WI38 (cell line): ENCODE measurements around the gene B2M.
"Not testable (repeated sequence)": the region's sequence is repeated elsewhere in the genome, so short reads cannot be mapped to it uniquely, and the experiment has no call there.

Experiments used
- H3K4me3 ChIP-seq: 2 replicates; pipeline ENCODE4 v1.5.1; 2011; ENCODE audit warnings: low read depth, mild to moderate bottlenecking, control low read depth, low read length
- TF ChIP-seq, protein P1 (sequence below): IDR thresholded peaks from 2 replicates; pipeline ENCODE4 v1.5.1; 2012; ENCODE audit warnings: low read depth, mild to moderate bottlenecking, control low read depth, low read length

Gene B2M

GRCh38 chr15:44715797-44716334 lies 4.5 kb downstream of the B2M start:
- H3K4me3 ChIP-seq: no peak overlapping the region
- TF ChIP-seq, protein P1, sequence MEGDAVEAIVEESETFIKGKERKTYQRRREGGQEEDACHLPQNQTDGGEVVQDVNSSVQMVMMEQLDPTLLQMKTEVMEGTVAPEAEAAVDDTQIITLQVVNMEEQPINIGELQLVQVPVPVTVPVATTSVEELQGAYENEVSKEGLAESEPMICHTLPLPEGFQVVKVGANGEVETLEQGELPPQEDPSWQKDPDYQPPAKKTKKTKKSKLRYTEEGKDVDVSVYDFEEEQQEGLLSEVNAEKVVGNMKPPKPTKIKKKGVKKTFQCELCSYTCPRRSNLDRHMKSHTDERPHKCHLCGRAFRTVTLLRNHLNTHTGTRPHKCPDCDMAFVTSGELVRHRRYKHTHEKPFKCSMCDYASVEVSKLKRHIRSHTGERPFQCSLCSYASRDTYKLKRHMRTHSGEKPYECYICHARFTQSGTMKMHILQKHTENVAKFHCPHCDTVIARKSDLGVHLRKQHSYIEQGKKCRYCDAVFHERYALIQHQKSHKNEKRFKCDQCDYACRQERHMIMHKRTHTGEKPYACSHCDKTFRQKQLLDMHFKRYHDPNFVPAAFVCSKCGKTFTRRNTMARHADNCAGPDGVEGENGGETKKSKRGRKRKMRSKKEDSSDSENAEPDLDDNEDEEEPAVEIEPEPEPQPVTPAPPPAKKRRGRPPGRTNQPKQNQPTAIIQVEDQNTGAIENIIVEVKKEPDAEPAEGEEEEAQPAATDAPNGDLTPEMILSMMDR: no peak

DNA sequence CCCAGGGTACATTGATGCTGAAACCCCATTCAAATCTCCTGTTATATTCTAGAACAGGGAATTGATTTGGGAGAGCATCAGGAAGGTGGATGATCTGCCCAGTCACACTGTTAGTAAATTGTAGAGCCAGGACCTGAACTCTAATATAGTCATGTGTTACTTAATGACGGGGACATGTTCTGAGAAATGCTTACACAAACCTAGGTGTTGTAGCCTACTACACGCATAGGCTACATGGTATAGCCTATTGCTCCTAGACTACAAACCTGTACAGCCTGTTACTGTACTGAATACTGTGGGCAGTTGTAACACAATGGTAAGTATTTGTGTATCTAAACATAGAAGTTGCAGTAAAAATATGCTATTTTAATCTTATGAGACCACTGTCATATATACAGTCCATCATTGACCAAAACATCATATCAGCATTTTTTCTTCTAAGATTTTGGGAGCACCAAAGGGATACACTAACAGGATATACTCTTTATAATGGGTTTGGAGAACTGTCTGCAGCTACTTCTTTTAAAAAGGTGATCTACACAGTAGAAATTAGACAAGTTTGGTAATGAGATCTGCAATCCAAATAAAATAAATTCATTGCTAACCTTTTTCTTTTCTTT lies 5.8 kb downstream of the B2M start:
- TF ChIP-seq, protein P1: no peak
- H3K4me3 ChIP-seq: no peak overlapping the region

- no peak overlapping the region for H3K4me3 ChIP-seq
- TF ChIP-seq, protein P1: no peak
These were observed 7.0 kb downstream of the B2M start for GRCh38 chr15:44718180-44718926.

DNA sequence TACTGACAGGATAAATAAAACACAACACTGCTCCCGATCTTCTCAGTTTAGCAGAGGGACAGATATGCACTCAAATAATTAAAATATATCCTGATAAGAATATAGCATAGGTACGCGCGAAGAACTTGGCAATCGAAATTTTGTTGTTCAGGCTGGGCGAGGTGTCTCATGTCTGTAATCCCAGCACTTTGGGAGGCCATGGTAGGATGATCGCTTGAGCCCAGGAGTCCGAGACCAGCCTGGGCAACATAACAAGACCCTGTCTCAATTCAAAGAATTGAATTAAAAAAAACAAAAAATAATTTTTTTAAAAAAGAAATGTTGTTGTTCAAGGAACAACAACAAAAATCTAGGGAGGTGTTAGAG lies 7.6 kb downstream of the B2M start:
- H3K4me3 ChIP-seq: no peak overlapping the region
- TF ChIP-seq, protein P1: no peak

- TF ChIP-seq, protein P1: no peak
- no peak overlapping the region for H3K4me3 ChIP-seq
These were observed 8.1 kb downstream of the B2M start for GRCh38 chr15:44719293-44719999.

GRCh38 chr15:44720000-44720435 lies 8.7 kb downstream of the B2M start:
- H3K4me3 ChIP-seq: not testable (repeated sequence)

DNA sequence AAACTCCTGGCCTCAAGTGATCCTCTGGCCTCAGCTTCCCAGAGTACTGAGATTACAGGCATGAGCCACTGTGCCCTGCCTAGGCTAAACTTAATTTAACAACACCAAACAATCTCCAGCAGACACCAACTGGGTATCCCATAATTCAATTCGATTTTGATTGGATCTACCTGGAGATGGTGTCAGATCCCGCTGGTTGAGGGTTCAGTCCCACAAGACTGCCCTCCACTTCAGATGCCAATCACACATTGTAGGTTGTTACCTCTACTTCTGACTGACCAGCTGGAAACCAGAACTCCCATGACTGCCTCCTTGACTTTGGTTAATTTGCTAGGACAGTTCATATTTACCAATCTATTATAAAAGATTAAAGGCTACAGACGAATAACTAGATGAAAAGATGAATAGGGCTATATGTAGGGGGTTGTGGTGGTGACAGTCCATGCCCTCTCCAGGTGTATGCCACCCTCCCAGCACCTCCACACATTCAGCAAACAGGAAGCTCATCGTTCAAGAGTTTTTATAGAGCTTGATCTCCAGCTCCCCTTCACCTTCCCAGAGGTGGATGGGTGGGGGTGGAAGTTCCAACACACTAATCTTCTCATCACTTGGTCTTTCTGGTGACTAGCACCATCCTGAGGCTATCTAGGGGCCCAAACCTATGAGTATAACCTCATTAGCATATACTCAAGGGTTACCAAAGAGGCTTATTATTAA lies 9.3 kb downstream of the B2M start:
- H3K4me3 ChIP-seq: no peak overlapping the region
- TF ChIP-seq, protein P1: no peak
